GM18498 (cell line): Measurements from ENCODE around the gene IFI16.
A peak's percentile ranks its signal among the peaks of the same experiment; 100 is the strongest.
"Not testable (repeated sequence)": the region's sequence is repeated elsewhere in the genome, so short reads cannot be mapped to it uniquely, and the experiment has no call there.

Source experiments
- ATAC-seq: cut with Tn5 transposase; IDR thresholded peaks from one replicate; pipeline ENCODE4 v1.9.1; 2021; ENCODE audit warnings: mild to moderate bottlenecking, moderate library complexity; ENCODE audit not compliant: unreplicated experiment

Gene IFI16

GRCh38 chr1:159007726-159008125, 2.0 kb upstream of the IFI16 start:
- ATAC-seq, result no peak

GRCh38 chr1:159008744-159009188, 941 bp upstream of the IFI16 start:
- peak; percentile 86 for ATAC-seq

GRCh38 chr1:159009287-159009686, 420 bp upstream of the IFI16 start:
- no peak for ATAC-seq

- no peak for ATAC-seq
Observed at GRCh38 chr1:159010391-159010790, 684 bp downstream of the IFI16 start.

- not testable (repeated sequence) for ATAC-seq
Observed at GRCh38 chr1:159011001-159011400, 1.3 kb downstream of the IFI16 start.

- ATAC-seq, result no peak
Observed at GRCh38 chr1:159011751-159012150, 2.0 kb downstream of the IFI16 start.

- peak; percentile 16 for ATAC-seq
Observed at GRCh38 chr1:159012495-159012894, 2.8 kb downstream of the IFI16 start.

GRCh38 chr1:159014003-159014571, 4.4 kb downstream of the IFI16 start:
- ATAC-seq, result no peak

GRCh38 chr1:159014851-159015250, 5.1 kb downstream of the IFI16 start:
- ATAC-seq, result no peak

- peak; percentile 97 for ATAC-seq
Observed at GRCh38 chr1:159015440-159015909, 5.8 kb downstream of the IFI16 start.

- no peak for ATAC-seq
Observed at GRCh38 chr1:159023723-159024122, 14.0 kb downstream of the IFI16 start.

GRCh38 chr1:159025043-159025442, 15.3 kb downstream of the IFI16 start:
- ATAC-seq, result no peak

- ATAC-seq, result not testable (repeated sequence)
Observed at GRCh38 chr1:159026841-159027240, 17.1 kb downstream of the IFI16 start.

- no peak for ATAC-seq
Observed at GRCh38 chr1:159030311-159030710, 20.6 kb downstream of the IFI16 start.

GRCh38 chr1:159030877-159031447, 21.3 kb downstream of the IFI16 start:
- no peak for ATAC-seq

- no peak for ATAC-seq
Observed at GRCh38 chr1:159040206-159040605, 30.5 kb downstream of the IFI16 start.

GRCh38 chr1:159040893-159041724, 31.4 kb downstream of the IFI16 start:
- peak; percentile 56 for ATAC-seq

- ATAC-seq, result not testable (repeated sequence)
Observed at GRCh38 chr1:159046486-159046885, 36.8 kb downstream of the IFI16 start.

- ATAC-seq, result no peak
Observed at GRCh38 chr1:159051436-159051835, 41.7 kb downstream of the IFI16 start.

- no peak for ATAC-seq
Observed at GRCh38 chr1:159054427-159054826, 44.7 kb downstream of the IFI16 start.

GRCh38 chr1:159055181-159055641, 45.5 kb downstream of the IFI16 start:
- ATAC-seq, result no peak
